Endothelial cell of umbilical vein (primary cell): Measurements from ENCODE around the gene PAX6.

Source experiments
- POLR2A ChIP-seq: IDR thresholded peaks from 2 replicates; pipeline ENCODE4 v1.6.1; 2012; ENCODE audit warnings: low read depth, mild to moderate bottlenecking, control low read depth, low read length
- TF ChIP-seq, protein P1 (sequence below), 2 donors: IDR thresholded peaks; 1 replicate in 1 of 2; 2 replicates in 1 of 2; pipeline ENCODE4 v1.5.1; 2011; ENCODE audit warnings: low read length in 2 of 2, mild to moderate bottlenecking in 2 of 2, moderate library complexity in 2 of 2, control low read depth in 1 of 2, inconsistent platforms in 1 of 2, low read depth in 1 of 2; ENCODE audit not compliant: insufficient read depth in 1 of 2; ENCODE audit errors: extremely low read depth in 1 of 2

GRCh38 chr11:31824332-31824878, 13.3 kb upstream of the PAX6 start:
- TF ChIP-seq, protein P1, sequence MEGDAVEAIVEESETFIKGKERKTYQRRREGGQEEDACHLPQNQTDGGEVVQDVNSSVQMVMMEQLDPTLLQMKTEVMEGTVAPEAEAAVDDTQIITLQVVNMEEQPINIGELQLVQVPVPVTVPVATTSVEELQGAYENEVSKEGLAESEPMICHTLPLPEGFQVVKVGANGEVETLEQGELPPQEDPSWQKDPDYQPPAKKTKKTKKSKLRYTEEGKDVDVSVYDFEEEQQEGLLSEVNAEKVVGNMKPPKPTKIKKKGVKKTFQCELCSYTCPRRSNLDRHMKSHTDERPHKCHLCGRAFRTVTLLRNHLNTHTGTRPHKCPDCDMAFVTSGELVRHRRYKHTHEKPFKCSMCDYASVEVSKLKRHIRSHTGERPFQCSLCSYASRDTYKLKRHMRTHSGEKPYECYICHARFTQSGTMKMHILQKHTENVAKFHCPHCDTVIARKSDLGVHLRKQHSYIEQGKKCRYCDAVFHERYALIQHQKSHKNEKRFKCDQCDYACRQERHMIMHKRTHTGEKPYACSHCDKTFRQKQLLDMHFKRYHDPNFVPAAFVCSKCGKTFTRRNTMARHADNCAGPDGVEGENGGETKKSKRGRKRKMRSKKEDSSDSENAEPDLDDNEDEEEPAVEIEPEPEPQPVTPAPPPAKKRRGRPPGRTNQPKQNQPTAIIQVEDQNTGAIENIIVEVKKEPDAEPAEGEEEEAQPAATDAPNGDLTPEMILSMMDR (IDR thresholded peaks at IDR 0.05; ENCODE audit: extremely low read depth in 1 of 2, insufficient read depth in 1 of 2, low read depth in 1 of 2, low read length in 2 of 2) = no peak
- no peak for TF ChIP-seq POLR2A
